GM13976 (cell line): ENCODE results near the gene C15orf62.

Experiments used
- DNase-seq: peaks from one replicate; pipeline ENCODE4 v3.0.0; 2012; ENCODE audit warnings: low spot score
- CTCF ChIP-seq: IDR thresholded peaks from 2 replicates; pipeline ENCODE4 v1.5.1; 2012; ENCODE audit warnings: borderline replicate concordance, mild to moderate bottlenecking; ENCODE audit not compliant: insufficient read depth; ENCODE audit errors: extremely low read depth, missing control alignments, control extremely low read depth
- in situ Hi-C: fragments of 300-500 bp; cut with MboI; formaldehyde crosslinking; loops from one replicate; pipeline ENCODE4 v1.12.0; 2022; ENCODE audit warnings: low sequenced_read_pairs, mixed read lengths, inconsistent platforms; ENCODE audit not compliant: unreplicated experiment

The C15orf62 gene

GRCh38 chr15:40815042-40815698 is 45.4 kb downstream of the C15orf62 start:
- no peak for TF ChIP-seq CTCF
- DNase-seq = no peak
- in situ Hi-C loops = no loop called here

- in situ Hi-C loops = no loop called here
- DNase-seq = no peak
- no peak for TF ChIP-seq CTCF
Measured at GRCh38 chr15:40819048-40819447, 49.3 kb downstream of the C15orf62 start.

- no peak for TF ChIP-seq CTCF
- no peak for DNase-seq
- in situ Hi-C loops = no loop called here
Measured at GRCh38 chr15:40821195-40821594, 51.4 kb downstream of the C15orf62 start.
